Stimulated activated CD4-positive, alpha-beta T cell treated with anti-CD3 and anti-CD28 coated beads, Interleukin-4, amount 100 ng/mL, for 48 hours (primary cell): Measurements from ENCODE around the gene RNF112.
"Not testable (repeated sequence)": the region's sequence is repeated elsewhere in the genome, so short reads cannot be mapped to it uniquely, and the experiment has no call there.

ENCODE experiments used
- DNase-seq, 2 donors: peaks; one replicate each; pipeline ENCODE4 v3.0.0-alpha.2; 2020; ENCODE audit warnings: low read depth in 2 of 2

The RNF112 gene

GRCh38 chr17:19447085-19447583, 36.1 kb downstream of the RNF112 start:
- peak; percentile 49 to 54 for DNase-seq

GRCh38 chr17:19448341-19449268, 37.6 kb downstream of the RNF112 start:
- DNase-seq, result no peak

DNA sequence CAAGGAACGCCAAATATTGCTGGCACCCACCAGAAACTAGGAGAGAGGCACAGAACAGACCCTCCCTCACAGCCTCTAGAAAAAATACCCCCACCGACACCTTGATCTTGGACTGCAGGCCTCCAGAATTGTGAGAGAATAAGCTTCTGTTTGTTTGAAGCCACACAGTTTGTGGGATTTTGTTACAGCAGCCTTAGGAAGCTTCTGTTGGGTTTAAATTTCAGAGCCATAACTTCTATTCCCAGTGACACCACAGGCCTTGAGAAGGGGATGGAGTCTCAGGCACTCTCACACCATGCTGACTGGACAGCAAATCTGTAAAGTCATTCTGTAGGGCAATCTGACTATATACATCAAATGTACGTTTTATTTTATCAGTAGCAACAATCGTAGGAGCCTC, 38.6 kb downstream of the RNF112 start:
- DNase-seq, result no peak

- no peak for DNase-seq
Observed at GRCh38 chr17:19453296-19453695, 42.3 kb downstream of the RNF112 start.

- no peak for DNase-seq
Observed at GRCh38 chr17:19454074-19454473, 43.0 kb downstream of the RNF112 start.

DNA sequence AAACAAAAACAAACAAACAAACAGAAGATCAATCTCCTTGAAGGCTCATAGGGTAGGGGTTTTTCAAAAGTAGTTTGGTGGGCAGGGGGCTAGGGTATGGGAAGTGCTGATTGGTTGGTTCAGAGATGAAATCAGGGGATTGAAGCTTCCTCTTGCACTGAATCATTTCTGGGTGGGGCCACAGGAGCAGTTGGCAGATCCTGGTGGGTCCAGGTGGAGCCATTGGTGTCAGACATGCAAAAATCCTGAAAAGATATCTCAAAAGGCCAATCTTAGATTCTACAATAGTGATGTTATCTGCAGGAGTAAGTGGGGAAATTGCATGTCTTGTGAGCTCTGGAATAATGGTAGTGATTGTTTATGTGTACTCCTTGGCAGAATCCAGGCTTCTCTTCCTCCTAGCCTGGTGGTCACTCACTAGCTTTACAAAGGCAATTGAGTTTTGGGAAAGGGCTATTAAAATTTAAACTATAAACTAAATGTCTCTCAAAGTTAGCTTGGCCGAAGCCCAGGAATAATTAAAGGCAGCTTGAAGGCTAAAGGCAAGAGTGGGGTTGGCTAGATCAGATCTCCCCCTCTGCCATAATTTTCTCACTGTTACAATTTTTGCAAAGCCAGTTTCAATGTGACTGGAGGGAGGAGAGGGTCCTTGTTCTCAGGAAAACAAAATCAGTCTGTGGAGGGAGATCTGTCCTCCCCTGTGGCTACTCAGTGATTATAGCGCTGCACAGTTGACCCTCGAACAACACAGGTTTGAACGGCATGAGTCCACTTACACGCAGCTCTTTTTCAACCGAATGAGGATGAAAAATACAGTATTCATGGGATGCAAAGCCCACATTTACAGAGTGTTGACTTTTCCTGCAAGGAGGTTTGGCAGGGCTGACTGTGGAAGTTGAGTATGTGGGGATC, 45.2 kb downstream of the RNF112 start:
- no peak for DNase-seq

- no peak for DNase-seq
Observed at GRCh38 chr17:19457046-19457445, 46.0 kb downstream of the RNF112 start.

DNA sequence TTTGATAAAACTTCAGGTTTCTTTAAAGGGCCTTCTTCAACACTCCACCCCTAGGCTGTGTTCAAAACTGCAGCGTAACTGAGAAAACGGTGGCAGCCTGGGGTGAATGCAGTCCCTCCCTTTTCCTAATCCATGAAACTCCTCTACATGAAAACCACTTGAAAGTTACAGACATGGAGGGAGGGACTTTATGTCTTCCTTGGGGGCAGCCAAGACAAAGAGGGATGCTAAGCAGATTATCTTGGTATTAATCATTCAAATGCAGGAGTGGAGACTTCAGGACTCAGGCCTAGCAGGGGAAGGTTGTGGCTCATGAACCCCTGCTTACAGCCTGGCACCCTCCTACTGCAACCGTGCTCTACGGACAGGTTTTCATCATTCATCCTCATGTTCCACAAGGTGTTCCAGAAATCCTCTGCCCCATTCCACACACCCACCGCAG, 46.8 kb downstream of the RNF112 start:
- DNase-seq, result no peak

GRCh38 chr17:19458481-19458880, 47.4 kb downstream of the RNF112 start:
- not testable (repeated sequence) for DNase-seq

GRCh38 chr17:19459018-19459655, 48.1 kb downstream of the RNF112 start:
- not testable (repeated sequence) for DNase-seq

- no peak for DNase-seq
Observed at GRCh38 chr17:19460700-19461099, 49.7 kb downstream of the RNF112 start.

GRCh38 chr17:19461116-19461515, 50.1 kb downstream of the RNF112 start:
- DNase-seq, result no peak

- DNase-seq, result no peak
Observed at GRCh38 chr17:19461681-19462080, 50.6 kb downstream of the RNF112 start.

DNA sequence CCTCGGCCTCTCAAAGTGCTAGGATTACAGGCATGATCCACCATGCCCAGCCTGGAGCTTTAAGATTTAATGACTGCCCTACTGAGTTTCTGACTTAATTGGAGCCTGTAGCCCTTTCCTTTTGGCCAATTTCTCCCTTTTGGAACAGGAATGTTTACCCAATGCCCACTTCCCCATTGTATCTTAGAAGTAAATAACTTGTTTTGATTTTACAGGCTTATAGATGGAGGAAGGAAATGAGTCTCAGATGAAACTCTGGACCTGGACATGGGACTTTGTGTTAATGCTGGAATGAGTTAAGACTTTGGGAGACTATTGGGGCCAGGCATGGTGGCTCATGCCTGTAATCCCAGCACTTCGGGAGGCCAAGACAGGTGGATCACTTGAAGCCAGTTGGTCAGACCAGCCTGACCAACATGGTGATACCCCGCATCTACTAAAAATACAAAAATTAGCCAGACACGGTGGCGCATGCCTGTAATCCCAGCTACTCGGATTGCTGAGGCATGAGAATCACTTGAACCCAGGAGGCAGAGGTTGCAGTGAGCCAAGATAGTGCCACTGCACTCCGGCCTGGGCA, 51.5 kb downstream of the RNF112 start:
- not testable (repeated sequence) for DNase-seq

DNA sequence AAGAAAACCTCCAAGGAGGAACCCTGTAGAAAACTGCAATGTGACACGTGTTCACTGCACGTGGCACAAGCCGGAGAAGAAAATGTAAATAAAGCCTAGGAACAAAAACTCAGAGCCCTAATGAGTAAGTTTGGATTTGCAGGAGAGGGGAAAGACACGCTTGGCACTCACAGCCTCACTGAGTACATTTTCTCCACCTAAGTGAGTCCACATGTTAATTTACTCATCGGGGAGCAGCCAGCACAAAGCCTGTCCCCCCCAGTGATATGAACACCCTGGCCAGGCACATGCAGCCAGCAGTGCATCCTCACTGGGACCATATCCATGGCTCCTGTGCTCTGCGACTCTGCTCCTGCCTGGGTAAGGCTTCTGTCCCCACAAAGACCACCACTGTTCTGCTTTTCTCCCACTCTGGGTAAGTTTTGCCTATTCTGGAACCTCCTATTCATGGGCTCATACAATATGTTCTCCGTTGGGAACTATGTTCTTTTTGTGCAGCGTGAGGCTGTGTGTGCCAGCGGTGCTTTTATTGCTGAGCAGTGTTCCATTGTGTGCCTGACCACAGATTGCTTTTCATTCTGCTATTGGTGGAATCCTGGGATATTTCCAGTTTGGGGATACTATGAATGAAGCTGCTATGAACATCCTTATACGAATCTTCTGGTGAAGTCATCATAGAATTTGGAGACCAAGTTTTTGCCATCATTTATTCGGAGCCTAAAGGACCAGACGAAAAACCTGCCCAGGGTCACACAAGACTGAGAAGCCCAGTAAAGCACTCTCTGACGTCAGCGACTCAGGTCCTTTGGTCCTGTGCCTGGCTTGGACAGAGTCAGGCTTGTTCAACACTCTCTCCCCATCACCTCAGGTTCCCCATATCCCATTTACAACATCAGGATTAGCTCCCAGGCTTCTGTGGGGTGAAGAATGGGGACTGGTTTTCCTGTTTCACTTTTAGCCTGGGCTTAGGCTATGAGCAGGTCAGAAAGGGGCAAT, 53.3 kb downstream of the RNF112 start:
- DNase-seq, result no peak
